NCI-H146 treated with DMSO at 0.1 percent for 48 hours (cell line): Measurements from ENCODE around the gene SYT7.
"Not testable (repeated sequence)": the region's sequence is repeated elsewhere in the genome, so short reads cannot be mapped to it uniquely, and the experiment has no call there.

Experiments
- DNase-seq: peaks from one replicate; lab custom pipeline; 2025; ENCODE audit not compliant: unreplicated experiment; lab: John Stamatoyannopoulos, UW

Gene SYT7, protein sequence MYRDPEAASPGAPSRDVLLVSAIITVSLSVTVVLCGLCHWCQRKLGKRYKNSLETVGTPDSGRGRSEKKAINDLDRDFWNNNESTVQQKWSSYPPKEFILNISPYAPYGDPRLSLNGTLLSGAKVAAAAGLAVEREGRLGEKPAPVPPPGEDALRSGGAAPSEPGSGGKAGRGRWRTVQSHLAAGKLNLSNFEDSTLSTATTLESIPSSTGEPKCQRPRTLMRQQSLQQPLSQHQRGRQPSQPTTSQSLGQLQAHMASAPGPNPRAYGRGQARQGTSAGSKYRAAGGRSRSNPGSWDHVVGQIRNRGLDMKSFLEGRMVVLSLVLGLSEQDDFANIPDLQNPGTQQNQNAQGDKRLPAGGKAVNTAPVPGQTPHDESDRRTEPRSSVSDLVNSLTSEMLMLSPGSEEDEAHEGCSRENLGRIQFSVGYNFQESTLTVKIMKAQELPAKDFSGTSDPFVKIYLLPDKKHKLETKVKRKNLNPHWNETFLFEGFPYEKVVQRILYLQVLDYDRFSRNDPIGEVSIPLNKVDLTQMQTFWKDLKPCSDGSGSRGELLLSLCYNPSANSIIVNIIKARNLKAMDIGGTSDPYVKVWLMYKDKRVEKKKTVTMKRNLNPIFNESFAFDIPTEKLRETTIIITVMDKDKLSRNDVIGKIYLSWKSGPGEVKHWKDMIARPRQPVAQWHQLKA

DNA sequence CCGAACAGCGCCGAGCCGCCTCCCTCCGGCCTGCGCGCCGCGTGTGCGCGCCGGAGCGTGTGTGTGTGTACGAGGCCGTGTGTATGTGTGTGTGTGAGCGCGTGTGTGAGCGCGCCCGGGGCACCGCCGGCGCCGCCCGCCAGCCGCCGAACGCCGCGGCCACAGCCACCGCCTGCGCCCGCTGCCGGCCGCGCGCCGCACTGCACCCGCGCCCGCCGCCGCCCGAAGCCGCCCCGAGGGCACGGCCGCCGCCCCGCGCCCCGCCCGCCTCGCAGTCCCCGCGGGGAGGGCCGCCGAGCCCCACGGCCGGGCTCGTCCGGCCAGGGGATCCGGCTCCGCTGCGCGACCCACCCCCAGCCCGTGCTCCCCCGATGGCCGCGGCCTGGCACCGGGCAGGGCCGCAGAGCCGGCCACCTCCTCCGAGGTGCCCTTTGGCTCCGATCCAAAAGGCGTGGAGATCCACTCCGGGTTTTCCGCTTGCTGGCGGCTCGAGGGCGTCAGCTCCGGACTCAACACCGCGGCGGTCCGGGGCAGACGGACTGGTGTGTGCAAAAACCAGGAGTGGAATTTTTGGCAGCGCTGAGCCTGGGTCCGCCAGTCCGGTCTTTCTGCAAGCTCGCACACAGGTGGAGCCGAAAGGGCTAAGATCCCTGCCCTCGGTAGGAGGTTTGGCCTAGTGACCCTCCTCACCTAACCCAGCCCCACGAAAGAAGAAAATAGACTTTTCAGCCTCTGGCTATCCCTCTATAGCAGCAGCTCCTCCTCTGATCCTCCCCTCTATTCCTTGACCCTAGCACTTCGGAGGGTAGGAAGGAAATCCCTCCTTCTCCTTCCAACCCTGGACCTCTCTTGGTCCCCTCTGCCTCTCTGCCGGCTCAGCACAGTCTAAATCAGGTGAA, at the start of gene SYT7:
Gene SYT7, minus strand, starts transcription at position 47 of the 899 bp plus-strand sequence. CDS start 256 bp downstream, outside the sequence.
- peak; percentile 82 for DNase-seq

DNA sequence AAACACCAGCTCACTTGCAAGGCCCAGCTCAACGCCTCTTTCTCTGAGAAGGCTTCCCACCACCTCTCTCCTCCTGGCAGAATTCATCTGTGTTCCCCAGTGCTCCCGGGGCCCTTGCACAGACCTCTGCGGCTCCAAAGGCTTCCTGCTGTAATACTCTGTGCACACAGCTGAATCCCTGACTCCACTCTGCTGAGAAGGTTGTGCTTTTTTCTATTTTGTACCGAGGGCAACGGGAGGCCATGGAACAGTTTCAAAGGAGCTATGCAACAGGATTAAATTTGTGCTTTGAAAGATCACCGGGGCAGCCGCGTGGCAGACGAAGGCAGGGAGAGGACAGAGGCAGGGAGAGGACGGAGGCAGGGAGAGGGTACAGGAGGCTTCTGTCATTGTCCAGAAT, 49.2 kb upstream of the SYT7 start:
- DNase-seq: no peak

DNA sequence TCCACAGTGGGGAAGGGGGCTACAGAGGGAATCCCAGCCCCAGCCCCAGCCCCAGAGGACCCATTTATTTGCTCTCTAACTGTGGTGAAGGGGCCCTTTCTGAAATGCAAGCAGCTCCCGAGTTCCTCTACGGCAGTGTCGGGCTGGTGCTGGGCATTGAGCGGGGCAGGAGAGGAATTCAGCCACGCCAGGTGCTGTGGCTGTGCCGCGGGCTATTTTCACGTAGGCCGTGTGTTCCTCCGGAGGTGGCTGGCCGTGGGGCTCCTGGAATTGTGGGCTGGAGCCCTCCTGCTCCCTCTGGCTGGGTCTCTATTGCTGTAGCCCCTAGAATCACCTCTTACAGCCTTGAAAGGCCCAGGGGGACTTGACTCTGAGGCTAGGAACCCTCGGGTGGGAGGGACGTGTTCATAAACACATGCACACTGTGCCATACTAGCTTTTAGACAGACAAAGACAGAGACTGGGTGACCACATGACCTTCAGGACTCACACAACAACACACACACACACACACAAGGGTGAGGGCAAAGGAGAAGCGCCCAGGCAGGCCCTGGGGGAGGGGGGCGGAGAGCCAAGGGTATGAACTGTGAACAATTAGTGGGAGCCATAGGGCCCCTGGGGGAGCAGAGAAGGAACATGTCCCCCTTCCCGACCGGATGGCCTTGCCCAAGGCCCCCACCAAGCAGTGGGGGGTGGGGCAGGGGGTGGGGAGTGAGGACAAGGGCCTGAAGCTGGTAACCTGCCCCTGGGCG, 48.4 kb upstream of the SYT7 start:
- DNase-seq: no peak

DNA sequence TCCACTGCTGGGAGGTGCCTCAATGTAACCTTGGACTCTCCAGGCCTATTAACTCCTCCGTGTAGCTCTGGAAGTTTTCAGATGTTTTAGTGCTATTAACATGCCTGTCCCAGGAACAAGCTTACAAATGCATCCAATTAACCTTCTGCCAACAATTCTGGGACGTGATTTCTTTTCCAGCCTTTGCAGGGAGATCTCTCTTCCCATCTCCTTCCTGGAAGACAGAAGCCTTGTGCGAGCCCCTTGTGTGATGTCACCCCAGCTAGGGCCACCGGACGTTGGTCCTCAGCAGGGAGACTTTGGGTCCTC, 47.7 kb upstream of the SYT7 start:
- DNase-seq: no peak

DNA sequence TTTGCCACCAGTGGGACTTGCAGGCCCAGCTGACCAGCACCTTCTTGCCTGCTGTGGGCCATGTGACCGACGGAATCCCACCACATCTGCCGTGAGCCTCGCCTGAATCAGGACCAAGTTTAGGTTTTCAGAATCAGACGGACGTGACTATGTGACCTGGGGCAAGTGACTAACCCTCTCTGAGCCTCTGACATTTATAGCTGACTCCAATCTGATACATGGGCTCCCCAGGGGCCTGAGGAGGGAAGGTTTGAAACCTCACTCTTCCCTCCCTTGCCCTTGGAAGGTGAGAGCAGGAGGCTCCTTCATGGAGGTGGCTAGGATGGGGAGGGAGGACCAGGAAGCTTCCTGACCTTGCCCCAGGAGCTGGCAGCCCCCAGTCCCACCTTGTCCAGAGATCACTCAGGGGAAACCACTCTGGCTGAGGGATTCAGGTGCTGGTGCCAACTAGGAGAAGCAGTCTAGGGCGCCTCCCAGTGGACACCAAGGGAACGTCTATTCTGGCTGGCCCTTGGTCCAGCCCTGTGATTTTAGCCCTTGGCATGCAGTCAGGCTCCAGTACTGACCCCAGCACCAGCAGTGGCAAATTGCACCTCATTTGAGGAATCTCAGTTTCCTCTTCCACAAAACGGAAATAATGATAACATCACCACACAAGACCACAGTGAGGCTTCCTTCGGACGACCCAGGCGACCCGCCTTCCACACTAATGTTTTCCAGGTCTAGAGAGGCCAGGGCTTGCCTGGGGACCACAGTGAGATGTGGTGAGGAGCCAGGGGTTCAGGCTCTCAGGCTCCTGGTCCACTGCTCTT, 47.2 kb upstream of the SYT7 start:
- DNase-seq: peak; percentile 43

DNA sequence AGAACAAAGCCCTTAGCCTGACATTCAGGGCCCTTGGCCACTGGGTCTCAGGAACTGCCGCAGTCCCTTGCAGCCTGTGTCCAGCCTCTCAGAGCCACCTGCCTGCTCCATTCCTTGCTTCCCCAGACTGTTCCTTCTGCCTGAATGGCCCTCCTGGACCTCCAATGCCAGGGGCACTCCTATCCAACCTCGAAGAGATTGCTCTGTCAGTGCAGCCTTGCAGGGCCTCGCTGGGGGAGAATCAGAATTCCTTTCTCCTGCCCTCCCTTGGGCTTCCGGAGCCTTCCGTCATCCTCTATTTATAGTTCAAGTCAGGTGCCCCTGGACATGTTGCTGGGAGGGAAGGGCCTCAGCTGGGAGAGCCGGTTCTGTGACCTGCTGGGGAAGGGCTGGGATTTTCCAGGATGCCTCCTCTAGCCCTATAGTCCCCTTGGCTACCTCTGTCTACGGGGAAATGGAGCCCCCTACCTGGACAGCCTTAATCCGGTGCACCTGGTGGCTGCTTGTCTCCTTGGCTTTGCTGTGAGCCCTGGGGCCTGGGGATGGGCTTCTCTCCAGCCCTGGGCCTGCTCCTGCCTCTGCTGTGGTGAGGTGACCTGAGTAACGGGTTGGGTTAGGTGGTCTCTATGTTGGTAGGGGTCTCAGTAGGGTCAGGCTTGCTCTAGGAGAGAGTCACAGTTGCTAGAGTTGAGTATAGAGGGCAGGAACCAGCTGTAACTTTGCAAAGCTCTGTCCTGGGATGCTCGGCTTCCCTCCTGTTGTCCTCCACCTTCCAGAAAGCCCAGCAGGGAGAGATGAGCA, 45.9 kb upstream of the SYT7 start:
- DNase-seq: peak; percentile 30

DNA sequence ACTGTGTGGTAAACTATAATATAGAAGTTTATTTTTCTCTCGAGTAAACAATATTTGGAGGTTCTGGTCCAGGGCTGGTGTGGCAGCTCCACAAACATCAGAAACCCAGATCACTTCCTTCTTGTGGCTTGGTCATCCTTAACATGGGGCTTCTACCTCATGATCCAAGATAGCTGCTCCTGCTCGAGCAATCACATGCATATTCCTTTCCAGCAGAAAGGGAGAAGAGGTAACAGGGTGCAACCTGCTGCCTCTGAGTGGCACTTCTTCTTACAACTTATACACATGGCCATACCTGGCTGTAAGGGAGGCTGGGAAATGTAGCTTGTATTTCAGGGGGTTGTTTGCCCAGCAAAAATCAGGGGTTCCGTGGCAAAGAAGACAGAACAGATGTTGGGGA, 44.6 kb upstream of the SYT7 start:
- no peak for DNase-seq

DNA sequence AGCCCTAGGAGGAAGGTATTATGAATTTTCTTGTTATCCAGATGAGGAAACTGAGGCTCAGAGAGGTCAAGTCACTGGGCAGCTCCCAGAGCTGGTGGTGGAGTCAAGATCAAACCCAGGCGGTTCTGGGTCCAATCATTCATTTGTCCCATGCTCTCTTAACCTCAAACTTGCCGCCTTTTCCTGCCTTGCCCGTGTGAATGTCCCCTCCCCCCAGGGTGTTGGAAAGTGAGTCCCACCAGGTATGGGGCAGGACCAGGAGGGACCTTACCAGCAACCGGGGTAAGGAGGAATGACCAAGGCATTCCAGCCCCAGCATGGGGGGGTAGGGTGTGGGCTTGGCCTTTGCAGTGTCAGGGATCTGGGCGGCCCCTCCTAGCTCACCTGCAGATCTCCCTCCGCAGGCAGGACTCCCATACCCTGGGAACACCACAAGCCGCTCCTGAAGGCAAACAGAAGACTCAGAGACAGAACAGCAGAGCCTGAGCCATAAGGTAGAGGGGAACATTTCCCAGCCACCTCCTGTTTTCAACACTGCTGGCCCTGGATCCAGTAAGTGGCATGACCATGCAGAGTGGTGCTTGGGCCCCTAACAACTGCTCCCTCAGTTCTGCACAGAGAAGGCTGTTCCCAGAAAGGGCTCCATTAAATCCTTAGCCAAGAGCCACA, 41.2 kb upstream of the SYT7 start:
- no peak for DNase-seq

DNA sequence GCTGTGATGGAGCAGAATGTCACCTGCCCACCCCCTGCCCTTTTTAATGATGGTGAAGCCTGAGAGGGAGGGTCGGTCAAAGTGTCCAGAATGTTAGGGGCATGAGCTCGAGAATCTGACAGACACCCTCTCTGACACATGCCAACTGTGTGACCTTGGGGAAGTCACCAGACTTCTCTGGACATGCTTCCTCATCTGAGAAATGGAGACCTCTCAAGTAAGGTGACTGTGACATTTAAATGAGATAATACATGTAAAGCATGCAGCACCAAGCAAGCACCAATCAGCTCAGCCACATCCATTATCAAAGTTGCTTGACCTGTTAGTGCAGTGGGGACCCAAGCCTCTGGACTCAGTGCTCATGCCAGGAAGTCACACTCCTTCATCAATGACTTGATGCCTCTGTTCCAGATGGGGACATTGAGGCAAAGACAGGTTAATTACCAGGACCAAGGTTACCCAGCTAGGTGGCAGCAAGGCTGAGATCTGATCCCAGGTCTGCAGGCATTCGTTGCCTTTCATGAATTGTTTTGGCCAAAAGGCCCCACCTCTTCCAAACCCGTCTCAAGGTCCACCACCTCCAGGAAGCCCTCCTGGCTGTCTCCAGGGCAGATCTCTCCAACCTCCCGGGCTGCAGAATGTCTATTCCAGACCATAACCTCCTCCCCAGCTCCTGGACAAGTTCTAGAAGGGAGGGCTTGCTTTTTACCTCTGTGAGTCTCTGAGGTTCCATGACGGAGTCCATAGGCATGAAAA, 38.8 kb upstream of the SYT7 start:
- no peak for DNase-seq

DNA sequence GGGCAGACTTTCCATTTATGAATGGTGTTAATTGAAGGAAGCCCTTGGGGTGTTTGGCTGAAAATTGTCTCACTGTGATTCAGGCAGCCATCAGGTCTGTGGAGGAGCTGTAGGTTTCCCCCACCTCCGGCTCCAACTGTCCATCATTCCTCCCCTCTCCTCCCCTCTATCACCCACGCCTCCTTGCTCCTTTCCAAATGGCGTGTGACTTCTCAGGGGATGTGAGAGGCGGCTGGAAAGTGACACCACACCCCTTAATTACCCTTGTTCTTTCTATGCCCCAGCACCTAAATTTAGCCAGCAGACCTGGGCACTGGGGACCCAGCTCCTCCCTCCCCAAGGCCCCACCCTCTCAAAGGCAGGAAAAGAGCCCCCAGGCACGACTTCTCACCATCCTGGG, 38.1 kb upstream of the SYT7 start:
- DNase-seq: peak; percentile 24

DNA sequence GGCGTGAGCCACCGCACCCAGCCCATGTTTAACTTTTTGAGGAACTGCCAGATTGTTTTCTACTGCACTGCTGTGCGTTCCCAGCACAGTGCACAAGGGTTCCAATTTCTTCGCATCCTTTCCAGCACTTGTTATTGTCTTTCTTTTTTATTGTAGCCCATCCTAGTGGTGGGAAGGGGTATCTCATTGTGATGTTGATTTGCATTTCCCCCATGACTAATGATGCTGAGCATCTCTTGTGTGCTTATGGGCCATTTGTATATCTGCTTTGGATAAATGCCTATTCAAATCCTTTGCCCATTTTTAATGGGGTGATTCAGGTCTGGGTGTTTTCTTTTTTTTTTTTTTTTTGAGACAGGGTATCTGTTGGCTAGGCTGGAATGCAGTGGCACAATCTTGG, 36.6 kb upstream of the SYT7 start:
- DNase-seq: no peak

DNA sequence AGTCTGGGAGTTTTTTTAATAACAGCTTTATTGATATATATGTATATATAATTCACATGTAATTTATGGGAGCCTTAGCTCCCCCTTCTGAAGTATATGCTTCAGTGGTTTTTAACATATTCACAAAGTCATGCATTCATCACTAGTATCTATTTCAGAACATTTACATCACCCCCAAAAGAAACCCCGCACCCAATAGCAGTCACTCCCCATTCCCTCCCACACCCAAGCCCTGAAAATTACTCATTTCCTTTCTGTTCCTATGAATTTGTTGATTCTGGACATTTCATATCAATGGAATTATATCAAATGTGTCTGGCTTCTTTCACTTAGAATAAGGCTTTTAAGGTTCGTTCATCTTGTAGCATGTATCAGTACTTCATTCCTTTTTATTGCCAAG, 35.6 kb upstream of the SYT7 start:
- no peak for DNase-seq

DNA sequence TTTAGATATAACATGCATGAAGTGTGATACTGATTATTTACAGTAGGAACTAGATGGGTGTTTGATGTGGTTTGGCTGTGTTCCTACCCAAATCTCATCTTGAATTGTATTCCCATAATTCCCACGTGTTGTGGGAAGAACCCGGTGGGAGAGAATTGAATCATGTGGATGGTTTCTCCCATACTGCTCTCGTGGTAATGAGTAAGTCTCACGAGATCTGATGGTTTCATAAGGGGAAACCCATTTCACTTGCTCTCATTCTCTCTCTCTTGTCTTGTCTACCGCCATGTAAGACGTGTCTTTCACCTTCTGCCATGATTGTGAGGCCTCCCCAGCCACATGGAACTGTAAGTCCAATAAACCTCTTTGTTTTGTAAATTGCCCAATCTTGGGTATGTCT, 33.9 kb upstream of the SYT7 start:
- not testable (repeated sequence) for DNase-seq

DNA sequence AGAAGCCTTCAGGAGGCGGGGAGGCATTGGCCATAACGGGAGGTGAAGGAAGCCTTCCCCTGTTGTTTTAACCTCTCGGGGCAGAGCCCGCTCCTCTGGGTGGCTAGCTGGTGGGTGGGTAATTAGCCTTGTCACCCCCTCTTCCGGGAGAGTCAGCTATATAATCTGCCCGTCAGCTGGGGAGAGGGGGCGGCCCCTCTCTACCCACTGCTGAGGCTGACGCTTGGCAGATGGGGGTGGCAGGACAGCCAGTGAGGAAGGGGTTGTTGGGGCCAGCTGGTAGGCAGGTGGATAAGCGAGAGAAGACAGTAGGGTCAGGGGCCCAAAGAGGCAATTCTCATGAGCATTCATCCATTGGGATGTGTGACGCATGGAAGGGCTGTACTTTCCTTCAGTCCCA, 33.0 kb upstream of the SYT7 start:
- no peak for DNase-seq

DNA sequence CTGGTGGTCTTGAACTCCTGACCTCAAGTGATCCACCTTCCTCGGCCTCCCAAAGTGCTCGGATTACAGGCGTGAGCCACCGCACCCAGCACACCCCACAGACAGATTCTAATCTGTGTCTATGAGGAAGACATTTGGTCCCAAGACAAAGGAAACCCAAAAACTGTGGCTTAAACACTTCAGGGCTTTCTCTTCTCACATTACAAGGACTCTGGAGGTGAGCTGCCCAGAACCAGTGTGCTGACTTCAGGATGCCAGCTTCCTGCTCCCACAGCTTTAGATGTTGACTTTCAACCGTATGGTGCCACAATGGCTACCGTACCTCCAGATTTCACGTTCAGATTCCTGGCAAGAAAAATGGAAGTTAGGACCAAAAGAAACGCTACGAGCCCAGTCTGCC, 32.2 kb upstream of the SYT7 start:
- DNase-seq: no peak

DNA sequence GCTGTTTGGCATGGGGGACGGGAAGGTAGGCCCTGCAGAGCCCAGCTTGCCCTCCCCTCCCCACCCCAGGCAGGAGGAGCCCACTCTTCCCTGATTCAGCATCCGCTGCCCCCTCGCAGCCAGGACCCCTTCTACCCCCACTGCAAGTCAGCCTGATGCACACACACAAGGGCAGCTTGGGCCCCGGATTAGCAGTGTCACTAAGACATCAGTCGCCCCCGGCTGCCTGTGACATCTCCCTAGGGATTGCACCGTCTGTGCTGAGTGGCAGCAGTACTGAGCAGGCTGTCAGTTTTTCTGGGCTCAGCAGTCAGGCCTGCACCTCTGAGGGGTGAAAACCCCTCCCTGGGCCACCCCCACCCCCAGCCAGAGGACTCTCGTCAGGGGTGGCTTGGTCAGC, 30.4 kb upstream of the SYT7 start:
- no peak for DNase-seq

DNA sequence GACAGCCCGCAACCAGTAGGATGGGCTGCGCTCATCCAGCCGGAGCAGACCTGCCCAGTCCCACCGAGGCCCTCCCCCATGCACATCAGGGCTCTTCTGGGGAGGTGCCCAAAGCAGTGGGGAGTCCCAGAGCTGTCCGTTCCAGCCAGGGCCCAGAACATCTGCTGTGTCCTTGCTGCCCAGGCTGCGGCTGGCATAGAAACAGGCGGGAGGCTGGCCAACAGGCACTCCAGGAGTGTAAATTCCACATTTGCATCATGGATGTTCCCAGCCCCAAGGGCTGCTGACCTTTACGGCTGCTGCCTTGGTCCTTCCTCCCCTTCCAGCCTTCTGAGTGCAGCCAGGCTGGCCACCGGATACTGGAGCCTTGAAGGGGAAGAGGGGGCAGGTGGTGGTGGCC, 30.0 kb upstream of the SYT7 start:
- DNase-seq: no peak

DNA sequence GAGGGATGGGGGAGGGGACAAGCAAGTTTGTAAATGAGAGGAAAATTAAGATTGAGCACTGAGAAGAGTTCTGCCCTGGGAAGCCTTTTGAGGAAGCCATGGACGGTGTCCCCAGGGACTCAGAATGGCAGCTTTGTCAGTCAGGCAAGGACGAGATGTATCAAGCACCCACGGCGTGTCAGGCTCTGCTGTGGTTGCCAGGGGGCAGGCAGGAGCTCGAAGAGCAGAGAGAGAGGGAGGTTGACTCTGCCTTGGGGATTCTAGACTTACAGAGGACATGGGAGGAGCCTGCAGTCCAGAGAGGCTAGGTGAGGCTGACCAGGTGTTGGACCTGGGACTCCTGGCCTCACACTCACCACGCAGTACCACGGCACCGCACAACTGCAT, 29.1 kb upstream of the SYT7 start:
- peak; percentile 11 for DNase-seq
